ENCODE results near the gene TAS2R31. TPM values are rescaled to one million over a fixed set of nuclear protein-coding genes. Genes with fewer than 3 reads are reported as not detected.
"Not testable (repeated sequence)": the region's sequence is repeated elsewhere in the genome, so short reads cannot be mapped to it uniquely, and the experiment has no call there.

TAS2R31 gene
- total RNA-seq, 3 donors from 2014 or later (not counting 1 experiment from before 2014, with no cell fraction given) = 3.7 to 6.2 (median 4.0) TPM

GRCh38 chr12:11059784-11060183 lies 28.6 kb upstream of the TAS2R31 start:
- Histone ChIP-seq H3K4me3 (ENCODE audit: low read length) (no peak overlapping the region), H3K36me3 (ENCODE audit: control insufficient read depth, insufficient read depth, low read length) (no peaks in the 10 kb centered on the region), H3K9me3 (ENCODE audit: control insufficient read depth, insufficient read depth, low read length) (no peaks in the 10 kb centered on the region), H3K4me1 (ENCODE audit: control insufficient read depth, insufficient read depth, low read length) (no peaks in the 10 kb centered on the region), H3K27ac (ENCODE audit: low read length) (no peak overlapping the region), H3K27me3 (ENCODE audit: control insufficient read depth, insufficient read depth, low read length) (no peaks in the 10 kb centered on the region)
- Mint-ChIP-seq H3K4me1 (peaks cover 9 to 34% of the 10 kb centered on the region in 2 donors), H3K36me3 (no peaks in the 10 kb centered on the region), H3K27ac (no peak overlapping the region), H3K9me3 (no peaks in the 10 kb centered on the region), H3K4me3 (no peak overlapping the region), H3K27me3 (ENCODE audit: low read depth in 2 of 2) (no peaks in the 10 kb centered on the region)
- DNase-seq (no peak), ATAC-seq (no peak)
- TF ChIP-seq CTCF (IDR thresholded peaks at IDR 0.05) = no peak
- intact Hi-C loops (cut with micrococcal nuclease) = no loop called here

GRCh38 chr12:11059041-11059440 lies 27.8 kb upstream of the TAS2R31 start:
- ATAC-seq (no peak), DNase-seq (no peak)
- no peaks in the 10 kb centered on the region for H3K27me3 ChIP-seq (ENCODE audit: control insufficient read depth, insufficient read depth, low read length)
- no peak for TF ChIP-seq CTCF (IDR thresholded peaks at IDR 0.05)
- Mint-ChIP-seq H3K27ac (no peak overlapping the region), H3K4me3 (no peak overlapping the region), H3K9me3 (no peaks in the 10 kb centered on the region), H3K36me3 (no peaks in the 10 kb centered on the region), H3K27me3 (ENCODE audit: low read depth in 2 of 2) (no peaks in the 10 kb centered on the region), H3K4me1 (peaks cover 9 to 34% of the 10 kb centered on the region in 2 donors)
- H3K36me3 ChIP-seq (ENCODE audit: control insufficient read depth, insufficient read depth, low read length) = no peaks in the 10 kb centered on the region
- H3K9me3 ChIP-seq (ENCODE audit: control insufficient read depth, insufficient read depth, low read length) = no peaks in the 10 kb centered on the region
- H3K27ac ChIP-seq (ENCODE audit: low read length) = no peak overlapping the region
- no peaks in the 10 kb centered on the region for H3K4me1 ChIP-seq (ENCODE audit: control insufficient read depth, insufficient read depth, low read length)
- no peak overlapping the region for H3K4me3 ChIP-seq (ENCODE audit: low read length)
- WGBS (ENCODE audit: insufficient coverage) = 98% methylated on average over 3 of the region's 3 CpGs
- intact Hi-C loops (cut with micrococcal nuclease) = no loop called here

GRCh38 chr12:11055306-11055705 lies 24.1 kb upstream of the TAS2R31 start:
- no peaks in the 10 kb centered on the region for H3K4me1 ChIP-seq (ENCODE audit: control insufficient read depth, insufficient read depth, low read length)
- no peaks in the 10 kb centered on the region for H3K27me3 Mint-ChIP-seq (ENCODE audit: low read depth in 2 of 2)
- peaks cover 3 to 4% of the 10 kb centered on the region in 2 donors for H3K9me3 Mint-ChIP-seq
- intact Hi-C loops (cut with micrococcal nuclease) = no loop called here
- H3K4me1 Mint-ChIP-seq = peaks cover 0 to 14% of the 10 kb centered on the region in 2 donors
- WGBS (ENCODE audit: insufficient coverage) = 92% methylated on average over 2 of the region's 2 CpGs
- no peaks in the 10 kb centered on the region for H3K36me3 ChIP-seq (ENCODE audit: control insufficient read depth, insufficient read depth, low read length)
- no peak overlapping the region for H3K27ac Mint-ChIP-seq
- peaks cover 7% of the 10 kb centered on the region for H3K36me3 Mint-ChIP-seq
- no peak overlapping the region for H3K4me3 Mint-ChIP-seq
- no peak overlapping the region for H3K4me3 ChIP-seq (ENCODE audit: low read length)
- no peak overlapping the region for H3K27ac ChIP-seq (ENCODE audit: low read length)
- H3K27me3 ChIP-seq (ENCODE audit: control insufficient read depth, insufficient read depth, low read length) = no peaks in the 10 kb centered on the region
- no peak for TF ChIP-seq CTCF (IDR thresholded peaks at IDR 0.05)
- peaks cover 6% of the 10 kb centered on the region for H3K9me3 ChIP-seq (ENCODE audit: control insufficient read depth, insufficient read depth, low read length)
- ATAC-seq (no peak), DNase-seq (no peak)

GRCh38 chr12:11049806-11050531 lies 18.8 kb upstream of the TAS2R31 start:
- H3K36me3 Mint-ChIP-seq = peaks cover 18% of the 10 kb centered on the region
- not testable (repeated sequence) for H3K27ac Mint-ChIP-seq

GRCh38 chr12:11041366-11041765 lies 10.2 kb upstream of the TAS2R31 start:
- H3K27ac ChIP-seq (ENCODE audit: low read length); H3K9me3 ChIP-seq (ENCODE audit: control insufficient read depth, insufficient read depth, low read length); H3K27me3 Mint-ChIP-seq (ENCODE audit: low read depth in 2 of 2); H3K4me1 ChIP-seq (ENCODE audit: control insufficient read depth, insufficient read depth, low read length); ATAC-seq; H3K36me3 Mint-ChIP-seq; H3K27me3 ChIP-seq (ENCODE audit: control insufficient read depth, insufficient read depth, low read length); H3K9me3 Mint-ChIP-seq; DNase-seq; H3K4me3 Mint-ChIP-seq; H3K36me3 ChIP-seq (ENCODE audit: control insufficient read depth, insufficient read depth, low read length); H3K4me3 ChIP-seq (ENCODE audit: low read length); H3K27ac Mint-ChIP-seq; intact Hi-C loops (cut with micrococcal nuclease): not testable (repeated sequence)
- WGBS (ENCODE audit: insufficient coverage) = 100% methylated on average over 1 of the region's 2 CpGs
- peaks cover 7 to 24% of the 10 kb centered on the region in 2 donors for H3K4me1 Mint-ChIP-seq

More at GRCh38 chr12:11049806-11050531, 18.8 kb upstream of the TAS2R31 start:
- intact Hi-C loops (cut with micrococcal nuclease); H3K4me3 Mint-ChIP-seq; DNase-seq; H3K36me3 ChIP-seq (ENCODE audit: control insufficient read depth, insufficient read depth, low read length); H3K4me1 ChIP-seq (ENCODE audit: control insufficient read depth, insufficient read depth, low read length); H3K27me3 ChIP-seq (ENCODE audit: control insufficient read depth, insufficient read depth, low read length); H3K27me3 Mint-ChIP-seq (ENCODE audit: low read depth in 2 of 2); ATAC-seq; H3K27ac ChIP-seq (ENCODE audit: low read length); H3K4me3 ChIP-seq (ENCODE audit: low read length); H3K9me3 Mint-ChIP-seq: not testable (repeated sequence)
- H3K9me3 ChIP-seq (ENCODE audit: control insufficient read depth, insufficient read depth, low read length) = peaks cover 11% of the 10 kb centered on the region
- 95% methylated on average over 5 of the region's 7 CpGs for WGBS (ENCODE audit: insufficient coverage)
- H3K4me1 Mint-ChIP-seq = peaks cover 4 to 19% of the 10 kb centered on the region in 2 donors
